HG02642 (cell line): ENCODE data around the gene H1-8.
"Not testable (repeated sequence)": the region's sequence is repeated elsewhere in the genome, so short reads cannot be mapped to it uniquely, and the experiment has no call there.

Experiments
- ATAC-seq: cut with Tn5 transposase; IDR thresholded peaks from one replicate; pipeline ENCODE4 v1.9.1; 2021; ENCODE audit warnings: mild to moderate bottlenecking; ENCODE audit not compliant: unreplicated experiment, poor library complexity

The H1-8 gene

DNA sequence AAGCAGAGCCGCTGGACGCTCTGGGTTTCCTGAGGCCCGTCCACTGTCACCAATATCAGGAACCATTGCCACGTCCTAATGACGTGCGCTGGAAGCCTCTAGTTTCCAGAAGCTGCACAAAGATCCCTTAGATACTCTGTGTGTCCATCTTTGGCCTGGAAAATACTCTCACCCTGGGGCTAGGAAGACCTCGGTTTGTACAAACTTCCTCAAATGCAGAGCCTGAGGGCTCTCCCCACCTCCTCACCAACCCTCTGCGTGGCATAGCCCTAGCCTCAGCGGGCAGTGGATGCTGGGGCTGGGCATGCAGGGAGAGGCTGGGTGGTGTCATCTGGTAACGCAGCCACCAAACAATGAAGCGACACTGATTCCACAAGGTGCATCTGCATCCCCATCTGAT lies 11.3 kb upstream of the H1-8 start:
- ATAC-seq = no peak

DNA sequence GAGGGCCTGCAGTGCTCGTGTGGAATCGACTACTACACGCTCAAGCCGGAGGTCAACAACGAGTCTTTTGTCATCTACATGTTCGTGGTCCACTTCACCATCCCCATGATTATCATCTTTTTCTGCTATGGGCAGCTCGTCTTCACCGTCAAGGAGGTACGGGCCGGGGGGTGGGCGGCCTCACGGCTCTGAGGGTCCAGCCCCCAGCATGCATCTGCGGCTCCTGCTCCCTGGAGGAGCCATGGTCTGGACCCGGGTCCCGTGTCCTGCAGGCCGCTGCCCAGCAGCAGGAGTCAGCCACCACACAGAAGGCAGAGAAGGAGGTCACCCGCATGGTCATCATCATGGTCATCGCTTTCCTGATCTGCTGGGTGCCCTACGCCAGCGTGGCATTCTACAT lies 10.7 kb upstream of the H1-8 start:
- ATAC-seq = no peak

DNA sequence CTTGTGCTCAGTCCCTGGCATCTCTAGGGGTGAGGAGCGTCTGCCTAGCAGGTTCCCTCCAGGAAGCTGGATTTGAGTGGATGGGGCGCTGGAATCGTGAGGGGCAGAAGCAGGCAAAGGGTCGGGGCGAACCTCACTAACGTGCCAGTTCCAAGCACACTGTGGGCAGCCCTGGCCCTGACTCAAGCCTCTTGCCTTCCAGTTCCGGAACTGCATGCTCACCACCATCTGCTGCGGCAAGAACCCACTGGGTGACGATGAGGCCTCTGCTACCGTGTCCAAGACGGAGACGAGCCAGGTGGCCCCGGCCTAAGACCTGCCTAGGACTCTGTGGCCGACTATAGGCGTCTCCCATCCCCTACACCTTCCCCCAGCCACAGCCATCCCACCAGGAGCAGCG lies 9.6 kb upstream of the H1-8 start:
- ATAC-seq = no peak

DNA sequence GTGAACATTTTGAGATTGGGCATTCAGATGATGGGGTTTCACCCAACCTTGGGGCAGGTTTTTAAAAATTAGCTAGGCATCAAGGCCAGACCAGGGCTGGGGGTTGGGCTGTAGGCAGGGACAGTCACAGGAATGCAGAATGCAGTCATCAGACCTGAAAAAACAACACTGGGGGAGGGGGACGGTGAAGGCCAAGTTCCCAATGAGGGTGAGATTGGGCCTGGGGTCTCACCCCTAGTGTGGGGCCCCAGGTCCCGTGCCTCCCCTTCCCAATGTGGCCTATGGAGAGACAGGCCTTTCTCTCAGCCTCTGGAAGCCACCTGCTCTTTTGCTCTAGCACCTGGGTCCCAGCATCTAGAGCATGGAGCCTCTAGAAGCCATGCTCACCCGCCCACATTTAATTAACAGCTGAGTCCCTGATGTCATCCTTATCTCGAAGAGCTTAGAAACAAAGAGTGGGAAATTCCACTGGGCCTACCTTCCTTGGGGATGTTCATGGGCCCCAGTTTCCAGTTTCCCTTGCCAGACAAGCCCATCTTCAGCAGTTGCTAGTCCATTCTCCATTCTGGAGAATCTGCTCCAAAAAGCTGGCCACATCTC lies 8.4 kb upstream of the H1-8 start:
- no peak for ATAC-seq

DNA sequence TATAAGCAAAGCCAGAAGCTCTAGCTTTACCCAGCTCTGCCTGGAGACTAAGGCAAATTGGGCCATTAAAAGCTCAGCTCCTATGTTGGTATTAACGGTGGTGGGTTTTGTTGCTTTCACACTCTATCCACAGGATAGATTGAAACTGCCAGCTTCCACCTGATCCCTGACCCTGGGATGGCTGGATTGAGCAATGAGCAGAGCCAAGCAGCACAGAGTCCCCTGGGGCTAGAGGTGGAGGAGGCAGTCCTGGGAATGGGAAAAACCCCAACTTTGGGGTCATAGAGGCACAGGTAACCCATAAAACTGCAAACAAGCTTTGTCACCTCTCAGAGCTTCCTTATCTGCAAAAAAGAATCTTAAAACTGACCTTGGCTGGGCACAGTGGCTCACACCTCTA lies 7.9 kb upstream of the H1-8 start:
- ATAC-seq = no peak

DNA sequence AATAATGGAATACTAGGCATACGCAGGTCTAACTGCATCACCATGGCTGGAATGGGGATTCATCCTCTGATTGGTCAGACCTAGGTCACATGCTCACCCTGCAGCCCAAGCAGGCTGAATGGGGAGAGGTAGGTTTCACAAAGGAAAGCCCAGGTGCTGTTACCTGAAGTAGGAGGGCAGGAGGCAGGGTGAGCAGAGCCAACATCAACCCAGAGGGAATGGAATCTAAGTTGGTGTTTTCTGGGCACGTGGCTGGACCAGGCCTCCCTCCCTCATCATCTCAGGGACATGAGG lies 6.7 kb upstream of the H1-8 start:
- ATAC-seq = no peak

DNA sequence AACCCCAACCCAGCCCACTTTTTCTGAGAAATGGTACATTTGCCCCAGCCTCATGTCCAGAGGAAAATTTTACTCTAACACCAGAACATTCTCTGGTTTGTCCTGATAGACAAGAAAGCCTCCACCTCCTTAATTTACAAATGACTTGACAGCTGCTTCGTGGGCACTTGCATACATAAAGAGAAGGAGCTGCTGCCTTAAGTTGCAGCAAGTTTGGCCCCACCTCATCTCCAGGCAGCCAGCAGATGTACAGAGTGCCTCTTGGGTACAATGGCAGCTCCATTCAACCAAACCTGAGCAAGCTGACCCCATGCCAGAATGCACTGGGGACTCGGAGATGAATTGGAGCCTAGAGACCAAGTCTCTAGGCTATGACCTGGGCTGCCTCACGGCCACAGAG lies 6.2 kb upstream of the H1-8 start:
- no peak for ATAC-seq

DNA sequence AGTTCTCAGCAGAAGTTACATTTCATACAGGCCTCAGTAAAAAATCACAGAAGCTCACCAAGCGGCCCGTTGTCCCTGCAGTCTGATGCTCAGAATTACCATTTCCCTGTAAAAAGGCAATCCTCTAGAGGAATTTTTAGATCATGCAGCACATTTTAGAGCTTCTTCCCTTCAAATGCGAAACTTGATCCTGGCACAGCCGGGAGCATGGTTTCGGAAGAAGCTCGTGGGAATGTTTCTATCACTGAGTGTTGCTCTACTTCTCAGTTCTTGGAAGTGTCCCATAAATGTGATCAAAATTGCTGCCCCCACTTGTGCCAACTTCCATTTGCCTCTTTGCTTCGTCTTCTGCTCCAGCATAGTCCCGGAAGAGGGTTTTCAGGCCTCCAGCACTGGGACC lies 3.8 kb upstream of the H1-8 start:
- ATAC-seq = no peak

DNA sequence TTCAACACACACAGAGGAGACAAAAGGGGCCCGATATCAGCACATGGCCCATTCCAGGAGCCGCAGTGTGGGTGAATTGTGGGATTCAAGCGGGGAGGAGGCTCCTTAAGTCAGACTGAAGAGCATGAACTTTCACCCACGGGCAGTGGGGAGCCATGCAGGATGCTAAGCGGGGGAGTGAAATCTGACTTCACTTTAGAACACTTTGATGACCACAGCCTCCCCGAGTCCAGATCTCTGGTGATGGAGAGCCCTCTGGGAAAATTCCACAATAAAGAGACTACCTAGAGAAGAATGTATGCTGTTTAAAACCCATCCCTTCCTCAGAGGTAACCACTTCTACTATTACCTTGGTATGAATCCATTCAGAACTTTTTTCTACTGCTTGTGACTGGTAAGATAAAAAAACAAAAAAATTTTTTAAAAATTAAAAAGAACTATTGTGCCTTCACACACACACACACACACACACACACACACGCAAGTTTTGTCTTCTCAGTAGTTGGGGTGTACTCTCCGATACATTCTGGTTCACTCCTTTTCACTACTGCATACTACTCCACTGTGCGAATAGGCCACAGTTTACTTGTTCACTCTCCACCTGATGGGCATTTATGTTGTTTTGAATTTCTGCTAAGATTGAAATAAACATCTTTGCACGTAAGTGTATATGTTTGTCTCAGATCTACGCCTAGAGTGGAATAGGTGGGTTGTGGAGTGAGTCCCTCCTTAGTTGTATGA lies 2.0 kb upstream of the H1-8 start:
- no peak for ATAC-seq

DNA sequence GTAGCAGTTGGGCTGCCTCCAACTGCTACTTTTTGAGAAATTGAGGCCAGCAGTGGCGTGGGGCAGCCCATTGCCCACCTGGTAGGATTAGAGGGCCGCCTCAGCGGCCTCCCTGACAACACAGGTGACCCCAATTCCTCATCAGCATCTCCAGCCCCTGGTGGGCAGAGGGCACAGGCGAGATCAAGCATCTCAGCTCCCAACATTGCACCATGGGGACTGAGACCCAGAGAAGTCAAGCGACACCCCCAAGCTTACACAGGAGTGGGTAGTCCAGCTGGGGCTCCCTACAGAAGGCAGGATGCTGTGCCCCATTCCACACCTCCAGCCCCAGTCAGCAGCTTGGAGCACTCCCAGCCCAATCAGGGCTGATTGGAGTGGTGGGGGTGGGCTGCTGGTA lies 228 bp upstream of the H1-8 start:
- no peak for ATAC-seq

DNA sequence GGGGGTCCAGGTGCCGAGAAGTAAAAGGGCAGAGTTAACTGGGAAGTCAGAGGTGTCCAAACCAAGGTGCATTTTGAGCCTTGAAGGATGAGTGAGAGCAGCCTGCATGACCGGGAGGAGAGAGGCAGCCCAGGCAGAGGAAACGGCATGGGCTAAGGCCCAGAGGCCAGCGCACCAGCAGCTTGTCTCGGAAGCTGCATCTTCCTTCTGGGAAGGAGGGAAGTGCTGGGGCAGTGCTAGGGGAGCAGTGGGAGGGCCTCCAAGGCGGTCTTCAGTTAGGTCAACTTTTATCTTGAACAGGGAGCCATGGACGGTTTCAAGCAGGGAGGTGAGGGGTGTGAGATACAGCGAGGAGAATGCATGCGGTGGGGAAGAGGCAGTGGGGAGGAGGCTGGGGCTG lies 1.0 kb downstream of the H1-8 start:
- no peak for ATAC-seq

DNA sequence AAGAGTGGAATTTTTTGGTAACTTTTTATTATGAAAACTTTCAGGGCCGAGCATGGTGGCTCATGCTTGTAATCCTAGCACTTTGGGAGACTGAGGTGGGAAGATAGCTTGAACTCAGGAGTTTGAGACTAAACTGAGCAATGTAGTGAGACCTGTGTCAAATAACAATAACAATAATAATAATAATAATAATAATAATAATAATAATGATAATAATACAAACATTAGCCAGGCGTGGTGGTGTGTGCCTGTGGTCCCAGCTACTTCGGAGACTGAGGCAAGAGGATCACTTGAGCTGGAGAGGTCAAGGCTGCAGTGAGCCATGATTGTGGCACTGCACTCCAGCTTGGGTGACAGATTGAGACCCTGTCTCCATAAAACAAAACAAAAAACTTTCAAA lies 3.0 kb downstream of the H1-8 start:
- not testable (repeated sequence) for ATAC-seq

DNA sequence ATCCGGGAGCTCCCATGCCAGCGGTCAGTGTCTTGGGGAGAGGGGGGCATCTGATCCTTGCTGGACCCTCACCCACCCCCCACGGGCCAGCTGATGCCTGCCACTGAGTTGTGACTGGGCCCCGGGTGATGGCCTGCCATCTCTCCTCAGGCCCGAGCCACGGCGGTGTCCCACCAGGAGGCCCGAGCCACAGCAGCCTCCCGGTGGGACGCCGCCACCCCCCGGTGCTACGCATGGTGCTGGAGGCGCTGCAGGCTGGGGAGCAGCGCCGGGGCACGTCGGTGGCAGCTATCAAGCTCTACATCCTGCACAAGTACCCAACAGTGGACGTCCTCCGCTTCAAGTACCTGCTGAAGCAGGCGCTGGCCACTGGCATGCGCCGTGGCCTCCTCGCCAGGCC lies 4.3 kb downstream of the H1-8 start:
- ATAC-seq = no peak

DNA sequence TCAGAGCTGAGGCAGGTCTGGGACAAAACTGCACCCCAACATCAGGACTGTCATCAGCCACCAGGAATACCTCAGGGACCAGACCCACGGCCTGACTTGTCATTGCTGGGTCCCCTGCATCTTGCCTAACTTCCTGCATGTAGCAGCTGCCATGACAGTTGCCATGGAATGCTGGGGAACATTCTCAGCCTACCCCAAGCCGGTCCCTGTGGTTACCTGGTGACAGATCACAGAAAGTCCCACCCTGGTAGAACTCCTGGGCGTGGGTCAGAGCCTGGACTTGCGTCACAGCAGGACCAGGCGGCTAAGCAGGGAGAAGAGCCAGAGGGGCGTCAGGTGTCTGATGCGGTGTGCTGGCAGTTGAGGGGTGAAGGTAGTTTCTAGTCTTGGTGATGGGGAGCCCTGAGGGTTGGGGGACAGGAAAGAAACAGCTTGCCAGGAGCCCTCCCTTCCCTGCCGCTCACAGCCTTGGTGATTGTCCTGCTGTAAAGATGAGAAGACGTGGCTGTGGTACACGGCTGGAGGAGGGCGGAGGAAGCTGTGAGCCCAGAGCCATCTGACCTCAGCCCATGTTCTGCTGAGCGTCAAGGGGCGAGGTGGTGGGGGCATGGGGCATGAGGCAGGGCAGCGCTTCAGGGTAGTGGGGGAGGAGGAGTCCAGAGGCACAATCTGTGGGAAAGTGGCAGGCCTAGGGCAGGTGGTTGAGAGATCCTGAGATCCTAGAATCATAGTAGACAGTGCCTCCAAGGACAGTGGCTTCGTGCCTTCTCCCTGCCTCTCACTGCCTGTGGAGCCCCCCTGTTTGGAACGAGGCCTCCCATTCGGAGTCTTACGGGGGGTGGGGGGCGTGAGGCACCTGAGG lies 5.4 kb downstream of the H1-8 start:
- ATAC-seq = no peak

DNA sequence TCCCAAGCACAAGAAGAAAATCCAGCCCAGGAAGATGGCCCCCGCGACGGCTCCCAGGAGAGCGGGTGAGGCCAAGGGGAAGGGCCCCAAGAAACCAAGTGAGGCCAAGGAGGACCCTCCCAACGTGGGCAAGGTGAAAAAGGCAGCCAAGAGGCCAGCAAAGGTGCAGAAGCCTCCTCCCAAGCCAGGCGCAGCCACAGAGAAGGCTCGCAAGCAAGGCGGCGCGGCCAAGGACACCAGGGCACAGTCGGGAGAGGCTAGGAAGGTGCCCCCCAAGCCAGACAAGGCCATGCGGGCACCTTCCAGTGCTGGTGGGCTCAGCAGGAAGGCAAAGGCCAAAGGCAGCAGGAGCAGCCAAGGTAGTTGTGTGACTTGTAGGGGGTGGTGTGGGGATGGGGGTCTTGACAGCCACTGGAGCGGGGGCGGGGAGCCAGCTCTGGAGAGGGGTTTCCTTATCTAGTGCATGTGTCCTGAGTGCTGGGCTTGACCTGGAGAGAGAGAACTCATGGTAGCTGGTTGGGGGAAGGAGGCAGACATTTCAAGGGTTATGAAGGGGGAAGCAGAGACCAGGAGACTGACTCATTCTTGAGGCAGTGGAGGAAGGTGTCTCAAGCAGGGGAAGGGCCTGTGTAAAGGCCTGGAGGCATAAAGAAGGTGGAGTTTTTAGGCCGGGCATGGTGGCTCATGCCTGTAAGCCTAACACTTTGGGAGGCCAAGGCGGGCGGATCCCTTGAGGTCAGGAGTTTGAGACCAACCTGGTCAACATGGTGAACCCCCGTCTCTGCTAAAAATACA lies 6.2 kb downstream of the H1-8 start:
- ATAC-seq = no peak

DNA sequence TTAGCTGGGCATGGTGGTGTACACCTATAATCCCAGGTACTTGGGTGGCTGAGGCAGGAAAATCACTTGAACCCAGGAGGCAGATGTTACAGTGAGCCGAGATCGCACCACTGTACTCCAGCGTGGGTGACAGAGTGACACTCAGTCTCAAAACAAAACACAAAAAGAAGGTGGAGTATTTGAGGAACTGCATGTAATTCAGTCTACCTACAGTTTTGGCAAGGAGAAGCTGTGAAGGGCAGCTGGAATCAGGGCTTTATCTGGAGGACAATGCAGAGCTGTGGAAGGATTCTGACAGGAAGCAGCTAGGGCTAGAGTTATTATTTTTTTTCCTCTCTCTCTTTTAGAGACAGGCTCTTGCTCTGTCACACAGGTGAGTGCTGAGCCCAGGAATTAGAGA lies 6.8 kb downstream of the H1-8 start:
- ATAC-seq = no peak

DNA sequence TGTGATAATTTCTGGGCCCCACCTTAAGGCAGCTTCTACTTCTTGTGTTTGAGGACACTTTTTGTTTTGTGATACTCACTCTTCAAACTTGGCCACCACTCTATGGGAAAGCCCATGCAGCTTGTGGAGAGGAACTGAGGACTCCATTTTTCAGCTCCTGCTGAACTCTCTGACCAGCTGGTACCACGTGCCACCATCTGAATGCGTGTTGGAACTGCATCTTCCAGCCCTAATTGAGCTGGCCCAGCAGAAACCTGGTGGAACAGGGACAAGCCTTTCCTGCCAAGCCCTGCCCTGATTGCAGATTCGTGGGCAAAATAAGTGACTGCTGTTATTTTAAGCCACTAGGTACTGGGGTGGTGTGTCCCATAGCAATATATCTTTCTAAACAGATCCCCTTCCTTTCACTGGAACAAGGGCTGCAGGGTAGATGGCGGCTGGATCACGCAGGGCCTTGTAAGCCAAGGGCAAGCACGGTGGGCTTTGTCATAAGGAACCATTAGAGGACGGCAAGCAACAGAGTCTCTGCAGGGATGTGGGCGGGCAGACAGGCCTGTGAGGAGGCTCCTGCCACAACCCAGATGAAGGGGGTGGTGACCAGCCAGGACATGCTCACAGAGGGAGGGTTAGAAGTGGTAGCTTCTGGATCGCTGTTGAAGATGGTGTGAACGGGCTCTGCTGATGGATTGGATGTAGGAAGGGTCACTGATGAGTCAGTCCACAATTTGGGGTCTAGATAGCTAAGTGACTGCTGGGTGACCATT lies 9.5 kb downstream of the H1-8 start:
- no peak for ATAC-seq

DNA sequence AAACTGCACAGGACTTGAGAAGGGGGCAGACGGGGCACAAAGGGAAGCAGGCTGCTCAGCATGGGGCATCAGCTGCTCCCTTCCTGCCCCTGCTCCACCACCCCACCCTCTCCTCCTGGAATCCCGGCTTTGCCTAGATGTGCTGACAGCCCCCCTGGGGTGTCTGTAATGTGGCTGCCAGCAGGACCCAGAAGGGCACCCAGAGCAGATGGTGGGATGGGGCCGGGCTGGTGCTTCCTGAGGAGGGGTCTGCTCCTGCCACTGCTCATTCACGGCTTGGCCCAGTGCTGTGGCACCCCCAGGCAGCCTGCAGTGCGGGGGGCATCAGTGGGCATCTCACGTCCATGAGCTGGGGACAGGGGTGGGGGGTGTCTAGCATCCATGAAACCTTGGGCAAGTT lies 10.2 kb downstream of the H1-8 start:
- no peak for ATAC-seq

DNA sequence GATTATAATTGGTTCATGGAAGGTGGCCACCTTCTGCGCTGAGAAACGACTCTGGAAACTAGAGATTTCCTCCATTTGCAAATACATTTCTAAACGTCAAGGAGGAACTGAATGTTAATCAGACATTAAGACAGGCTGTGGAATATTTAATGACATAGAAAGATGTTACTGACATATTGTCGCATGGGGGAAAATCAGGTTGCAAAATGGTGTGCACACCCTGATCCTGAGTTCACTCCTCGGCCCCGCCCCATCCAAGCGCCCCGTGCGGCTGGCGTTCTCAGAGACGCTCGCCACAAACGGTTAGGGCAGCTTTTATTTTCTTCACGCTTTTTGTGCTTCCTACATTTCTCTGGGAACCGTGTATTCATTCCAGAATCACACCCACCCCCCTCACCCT lies 10.7 kb downstream of the H1-8 start:
- ATAC-seq = no peak
